Left forelimb (tissue), 1 donor: ENCODE measurements around the gene CREB5.

ENCODE experiments used
- DNase-seq: peaks from one replicate; pipeline ENCODE4 v3.0.0-alpha.2; 2018; ENCODE audit warnings: low spot score

The CREB5 gene

DNA sequence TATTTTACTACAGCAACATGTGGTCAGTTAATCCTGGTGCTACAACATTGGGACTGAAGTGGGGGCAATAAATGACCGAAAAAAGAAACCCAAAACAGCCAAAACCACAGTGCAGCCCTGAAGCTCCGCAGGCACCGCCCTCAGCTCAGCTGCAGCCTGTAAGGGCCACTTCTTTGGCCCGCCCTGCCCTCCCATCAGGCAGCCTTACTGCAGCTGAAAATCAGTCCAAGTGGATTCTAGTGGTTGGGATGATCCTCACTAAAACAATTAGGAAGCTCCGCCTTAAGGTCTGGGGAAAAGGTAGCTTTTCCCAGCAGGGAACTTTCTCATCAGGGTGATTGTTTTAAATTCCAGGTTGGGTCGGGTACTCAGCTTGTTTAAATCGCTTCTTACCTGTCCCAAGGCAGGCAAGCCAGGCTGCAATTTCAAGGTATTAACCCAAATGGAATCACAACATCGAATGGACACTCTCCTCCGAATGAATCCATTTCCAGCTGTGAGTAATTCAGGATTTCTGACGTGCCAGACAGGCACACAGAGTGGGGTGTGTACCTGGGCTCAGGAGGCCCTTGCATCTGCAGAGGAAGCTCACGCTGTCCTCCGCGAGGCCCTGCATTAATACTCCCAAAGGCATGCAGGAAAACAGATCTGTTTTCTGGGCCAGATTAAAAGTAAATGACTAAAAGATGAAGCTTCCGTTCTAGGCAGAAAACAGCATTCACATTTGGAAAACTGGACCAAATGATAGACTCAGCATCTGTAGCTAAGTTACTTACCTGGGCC, 104.3 kb downstream of the CREB5 start:
- DNase-seq, result no peak

DNA sequence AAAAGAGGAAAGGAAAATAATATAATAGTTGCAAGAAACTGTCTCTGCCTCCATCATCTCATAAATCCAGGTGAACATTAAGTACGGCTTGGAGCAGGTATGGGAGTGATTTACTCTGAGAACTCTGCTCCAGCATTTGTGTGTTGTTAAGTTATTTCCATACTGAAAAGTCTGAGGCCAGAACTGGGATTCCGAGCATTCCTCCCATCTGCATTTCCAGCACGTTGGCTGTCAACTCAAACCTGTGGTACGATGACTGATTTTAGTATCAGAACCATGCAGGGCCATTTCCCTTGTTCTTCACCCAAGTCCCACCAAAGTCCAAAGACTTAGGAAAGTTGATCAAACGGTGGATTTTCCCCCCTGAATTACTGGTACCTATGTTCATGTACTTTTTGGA, 104.9 kb downstream of the CREB5 start:
- DNase-seq, result no peak

DNA sequence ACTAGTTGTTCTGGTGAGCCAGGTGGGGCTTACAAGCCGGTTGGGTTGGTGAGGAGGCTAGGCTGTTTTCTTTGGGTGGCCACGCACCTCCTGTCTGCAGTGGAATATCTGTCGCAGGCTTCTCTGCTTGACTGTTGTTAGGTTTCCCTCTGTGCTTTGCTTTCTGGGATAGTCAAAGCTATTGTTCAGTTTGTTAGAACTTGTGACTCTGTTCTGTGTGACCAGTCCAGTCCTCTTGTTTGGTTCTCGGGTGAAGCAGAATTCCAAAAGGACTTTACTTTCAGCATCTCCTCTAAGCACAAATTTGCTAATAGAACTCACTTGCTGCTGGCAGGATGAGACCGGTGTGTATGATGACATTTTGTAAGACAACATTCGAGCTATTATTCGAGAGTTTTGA, 105.3 kb downstream of the CREB5 start:
- no peak for DNase-seq

DNA sequence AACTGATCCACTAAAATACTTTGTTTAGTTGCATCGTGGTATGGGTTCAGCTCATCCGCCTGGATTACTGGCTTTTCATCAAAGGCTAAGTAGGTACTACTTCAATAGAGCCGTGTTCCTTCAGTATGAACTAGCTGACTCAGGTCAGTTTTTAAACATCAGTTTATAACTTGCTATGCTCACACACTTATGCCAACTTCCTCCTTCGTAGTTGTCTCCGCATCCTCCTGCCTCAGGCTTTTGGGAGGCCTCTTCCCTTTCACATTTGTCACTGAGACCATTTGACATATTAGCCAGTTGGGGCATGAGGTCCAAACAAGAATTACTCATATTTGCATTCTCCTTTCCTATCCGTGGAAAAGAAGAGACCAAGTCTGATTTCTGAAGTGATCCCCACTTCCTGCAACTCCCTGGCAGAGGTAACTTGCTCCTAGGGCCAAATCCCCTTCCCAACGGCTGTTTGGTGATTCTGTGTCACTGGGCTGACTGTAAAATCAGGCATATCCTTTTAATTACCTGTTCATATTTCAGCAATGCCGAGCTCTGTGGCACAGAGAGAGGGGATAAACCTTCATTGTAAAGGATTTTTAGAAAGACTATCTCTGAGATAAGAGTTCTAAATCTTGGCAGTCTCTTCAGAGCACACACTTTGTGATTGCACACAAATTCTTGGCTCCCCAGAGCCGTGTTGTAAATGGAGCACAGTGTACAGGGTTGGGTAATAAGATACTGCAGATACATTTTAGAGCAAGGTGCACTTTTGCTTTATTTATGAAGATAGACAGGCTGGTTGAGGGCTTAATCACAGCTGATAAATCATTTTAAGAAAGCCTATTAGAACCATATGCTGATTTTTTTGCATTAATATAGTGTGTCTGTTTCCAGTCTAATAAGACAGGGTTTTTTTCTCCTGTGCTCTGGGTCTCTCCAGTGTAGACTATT, 108.0 kb downstream of the CREB5 start:
- DNase-seq, result no peak

DNA sequence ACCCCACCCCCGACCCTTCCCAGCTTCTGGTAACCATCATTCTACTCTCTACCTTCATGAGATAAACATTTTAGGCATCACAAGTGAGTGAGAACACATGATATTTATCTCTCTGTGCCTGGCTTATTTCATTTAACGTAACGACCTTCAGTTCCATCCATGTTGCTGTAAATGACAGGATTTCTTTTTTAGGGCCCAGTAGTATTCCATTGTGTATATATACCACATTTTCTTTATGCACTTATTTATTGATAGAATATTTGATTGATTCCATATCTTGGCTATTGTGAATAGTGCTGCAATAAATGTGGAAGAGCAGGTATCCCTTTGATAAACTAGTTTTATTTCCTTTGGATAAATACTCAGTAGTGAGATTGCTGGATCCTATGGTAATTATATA, 112.7 kb downstream of the CREB5 start:
- no peak for DNase-seq

DNA sequence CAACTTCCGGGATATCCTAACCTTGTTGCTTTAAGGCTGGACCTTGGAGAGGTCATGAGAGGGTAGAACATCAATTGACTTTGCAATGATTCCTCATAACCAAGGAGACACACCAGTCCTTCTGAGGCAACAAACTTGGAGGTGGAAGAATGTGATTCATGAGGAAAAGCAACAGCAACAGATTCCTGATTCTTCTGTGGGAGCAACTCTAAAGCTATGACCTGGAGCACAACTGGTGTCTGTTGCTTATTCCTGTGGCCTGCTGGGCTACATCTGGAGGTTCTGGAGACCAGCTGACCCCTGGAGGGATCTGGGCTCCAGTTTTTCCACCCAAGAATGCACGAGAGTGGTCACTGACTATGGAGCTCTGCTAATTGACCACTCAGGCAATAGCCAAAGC, 116.6 kb downstream of the CREB5 start:
- no peak for DNase-seq

DNA sequence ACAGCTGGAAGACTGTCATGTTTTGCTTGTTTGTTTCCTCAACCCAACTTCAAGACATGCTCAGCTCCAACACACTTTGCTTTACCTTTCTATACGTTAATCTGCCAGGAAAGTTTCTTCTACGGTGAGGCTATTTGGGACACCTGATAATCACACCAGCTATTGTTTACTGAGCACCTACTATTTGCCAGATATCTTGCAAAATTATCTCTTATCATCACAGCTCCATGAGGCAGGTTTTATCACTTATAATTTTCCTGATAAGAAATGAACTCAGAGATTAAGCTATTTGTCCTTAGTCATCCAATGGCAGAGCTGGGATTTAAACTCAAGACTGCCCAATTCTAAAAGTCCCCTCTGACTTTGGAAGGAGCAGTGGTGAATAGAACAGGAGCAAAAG, 117.4 kb downstream of the CREB5 start:
- no peak for DNase-seq

DNA sequence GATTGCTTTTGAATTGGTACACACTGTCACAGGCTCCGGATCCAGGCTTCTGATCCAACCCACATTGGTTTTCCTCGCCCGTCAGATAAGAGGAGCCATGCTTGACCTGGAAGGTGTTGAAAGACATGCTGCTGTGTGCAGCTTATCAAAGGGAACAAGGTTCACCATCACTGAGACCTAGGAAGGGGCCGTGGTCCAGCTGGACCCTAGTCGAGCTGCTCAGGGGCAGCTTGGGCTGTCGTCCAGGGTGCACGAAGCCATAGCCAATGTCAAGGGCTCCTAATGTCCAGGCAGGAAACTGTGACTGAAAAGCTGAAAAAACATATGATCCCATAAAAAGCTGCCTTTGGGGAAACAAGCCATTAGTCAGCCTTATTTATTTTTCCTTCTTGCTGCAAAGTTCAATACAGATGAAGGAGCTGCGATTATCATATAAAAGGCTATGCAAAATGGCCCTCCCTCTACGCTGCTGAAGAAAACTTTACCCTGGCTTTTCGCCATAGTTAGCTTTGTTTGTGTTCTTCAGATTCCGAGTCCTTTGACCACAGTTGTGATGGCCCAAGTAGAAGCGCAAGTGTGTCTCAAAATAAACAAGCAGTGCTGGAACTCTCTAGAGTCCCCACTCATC, 118.0 kb downstream of the CREB5 start:
- no peak for DNase-seq

DNA sequence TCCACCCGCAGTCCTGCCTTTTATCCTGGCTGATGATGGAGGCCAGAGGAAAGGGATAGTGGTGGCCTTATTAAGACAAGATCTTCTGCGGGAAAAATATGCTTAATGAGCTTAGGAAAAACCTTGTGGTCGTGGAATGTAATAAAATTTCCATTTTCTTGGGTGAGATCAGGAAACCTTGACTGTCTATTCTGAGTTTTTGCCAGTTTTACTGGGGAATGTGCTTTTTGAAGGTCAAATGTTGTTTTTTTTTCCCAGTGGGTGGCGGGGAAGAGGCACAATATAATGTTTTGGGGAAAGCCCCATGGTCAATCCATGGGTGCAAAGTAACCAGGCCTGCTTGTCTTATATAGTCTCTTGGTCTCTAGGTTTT, 118.5 kb downstream of the CREB5 start:
- no peak for DNase-seq

DNA sequence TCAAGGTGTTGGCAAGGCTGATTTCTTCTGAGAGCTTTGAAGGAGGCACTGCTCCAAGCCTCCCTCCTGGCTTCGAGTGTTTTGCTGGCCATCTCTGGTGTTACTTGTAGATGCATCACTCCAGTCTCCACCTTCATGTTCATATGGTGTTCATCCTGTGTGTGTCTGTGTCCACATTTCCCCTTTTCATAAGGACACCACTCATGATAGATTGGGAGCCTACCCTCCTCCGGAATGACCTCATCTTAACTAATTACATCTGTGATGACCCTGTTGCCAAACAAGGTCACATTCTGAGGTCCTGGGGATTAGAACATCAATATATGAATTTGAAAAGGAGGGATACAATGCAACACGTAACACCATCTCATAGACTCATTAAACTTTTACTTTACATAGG, 119.0 kb downstream of the CREB5 start:
- DNase-seq, result no peak

DNA sequence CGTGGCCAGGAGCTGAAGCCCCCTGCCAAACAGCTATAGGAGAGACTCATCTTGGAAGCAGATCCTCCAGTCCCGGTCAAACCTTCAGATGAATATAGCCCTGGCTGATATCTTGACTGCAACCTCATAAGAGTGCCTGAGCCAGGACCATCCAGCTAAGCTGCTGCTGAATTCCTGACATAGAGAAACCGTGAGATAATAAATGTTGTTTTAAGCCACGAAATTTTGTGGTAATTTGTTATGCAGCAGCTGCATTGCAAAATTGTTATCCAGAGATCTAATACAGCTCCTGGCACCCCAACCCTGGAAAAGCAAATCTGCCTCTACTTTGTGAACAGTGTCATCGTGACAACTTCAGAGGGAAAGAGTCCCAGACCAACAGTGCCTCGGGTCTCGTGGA, 119.9 kb downstream of the CREB5 start:
- DNase-seq, result no peak

DNA sequence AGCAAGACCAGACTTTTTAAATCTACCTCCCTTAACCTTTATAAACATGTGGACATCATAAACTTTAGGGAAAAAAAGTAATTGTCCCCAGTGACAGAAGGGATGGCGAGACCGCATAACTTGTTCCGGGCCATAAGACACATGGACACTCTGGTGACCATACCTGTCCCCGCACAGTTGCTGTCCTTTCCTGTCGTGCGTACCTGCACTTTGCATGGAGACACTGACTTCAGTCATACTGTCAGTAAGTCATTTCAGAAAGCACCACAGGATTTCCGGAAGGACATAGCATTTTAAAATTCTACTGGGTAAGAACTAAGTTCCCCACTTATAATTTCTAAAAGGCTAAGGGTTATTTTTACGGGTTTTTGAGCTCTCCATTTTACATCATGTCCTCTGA, 120.9 kb downstream of the CREB5 start:
- DNase-seq, result no peak

DNA sequence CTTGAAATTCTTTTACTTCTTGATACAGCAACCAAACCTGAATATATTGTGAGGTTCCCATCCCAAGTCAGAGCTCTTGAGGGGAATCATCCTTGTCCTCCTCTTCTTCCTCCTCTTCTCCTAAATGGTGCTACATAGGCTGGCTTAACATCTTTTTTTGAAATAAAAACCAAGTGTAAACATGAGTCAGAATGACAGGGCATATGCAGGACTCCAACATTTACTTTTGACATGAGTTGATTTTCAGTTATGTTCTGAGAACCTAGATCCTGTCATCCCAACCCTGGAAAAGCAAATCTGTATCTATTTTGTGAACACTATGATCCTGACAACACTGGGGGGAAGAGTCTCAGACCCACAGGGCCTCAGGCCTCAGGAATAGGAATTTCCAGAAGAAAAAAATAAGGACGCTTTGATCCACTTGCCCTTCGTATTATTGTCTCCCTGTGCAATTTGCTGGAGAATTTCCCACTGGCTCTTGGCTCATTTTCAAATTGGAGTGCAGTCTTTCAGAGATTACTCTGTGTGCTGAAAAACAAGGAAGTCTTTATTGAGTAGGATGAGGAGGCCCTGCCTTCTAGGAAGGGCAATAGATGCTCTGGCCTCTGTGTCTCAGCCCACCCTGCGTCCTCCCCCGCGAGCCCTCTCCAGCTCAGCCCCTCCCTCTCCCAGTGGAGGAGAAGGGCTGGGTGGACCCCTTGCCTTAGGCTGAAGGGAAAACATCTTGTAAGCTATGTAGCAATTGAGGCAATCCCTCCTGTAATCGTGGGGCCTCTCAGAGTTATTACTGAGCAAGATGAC, 121.6 kb downstream of the CREB5 start:
- DNase-seq, result no peak

DNA sequence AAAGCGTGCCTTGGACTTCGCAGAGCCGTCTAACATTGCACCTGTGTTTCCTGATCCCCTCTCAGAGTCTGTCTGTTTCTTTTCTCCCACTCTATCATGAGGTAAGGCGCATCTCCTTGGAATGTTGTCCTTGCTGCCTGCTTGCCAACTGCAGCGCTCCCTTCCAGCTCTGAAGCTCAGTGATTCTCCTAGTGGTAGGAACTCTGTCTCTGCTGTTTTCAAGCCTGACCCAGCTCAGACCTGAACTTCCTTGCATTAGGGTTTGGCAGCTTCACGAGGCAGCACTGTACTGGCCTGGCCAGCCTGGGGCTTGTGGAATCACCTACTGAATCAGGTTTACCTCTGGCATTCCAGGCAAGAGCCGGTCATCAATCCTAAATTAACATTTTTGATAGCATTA, 123.9 kb downstream of the CREB5 start:
- DNase-seq, result no peak

DNA sequence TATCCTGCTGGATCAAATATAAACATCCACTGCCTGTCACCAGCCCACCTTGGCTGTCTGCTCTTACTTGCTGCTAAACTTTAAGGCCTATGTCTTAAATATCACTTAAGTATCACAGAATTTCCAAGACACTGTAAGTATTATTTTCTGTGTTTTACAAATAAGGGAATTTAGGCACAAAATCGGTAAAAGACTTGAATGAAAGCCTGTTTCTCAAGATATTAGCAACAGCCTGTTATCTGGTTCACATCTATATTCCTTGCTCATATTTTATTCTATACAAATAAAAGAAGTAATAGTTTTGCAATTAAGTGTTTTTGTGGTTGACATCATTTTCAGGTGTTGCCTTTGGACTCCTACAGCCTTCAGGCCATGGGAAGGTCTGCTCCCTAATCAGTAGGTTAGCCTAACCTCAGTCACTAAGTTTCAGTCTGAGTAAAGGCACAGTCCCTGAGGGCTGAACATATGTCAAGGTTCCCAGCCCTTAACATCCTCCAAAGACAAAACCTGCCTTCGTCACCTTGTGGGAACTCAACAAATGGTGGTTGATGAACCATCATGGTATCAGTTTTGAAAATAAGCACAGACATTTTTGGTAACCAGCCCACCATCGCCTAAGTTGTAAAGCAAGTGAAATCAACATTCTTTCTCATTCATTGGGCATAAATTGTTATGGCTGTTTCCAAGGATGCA, 127.1 kb downstream of the CREB5 start:
- DNase-seq, result no peak

DNA sequence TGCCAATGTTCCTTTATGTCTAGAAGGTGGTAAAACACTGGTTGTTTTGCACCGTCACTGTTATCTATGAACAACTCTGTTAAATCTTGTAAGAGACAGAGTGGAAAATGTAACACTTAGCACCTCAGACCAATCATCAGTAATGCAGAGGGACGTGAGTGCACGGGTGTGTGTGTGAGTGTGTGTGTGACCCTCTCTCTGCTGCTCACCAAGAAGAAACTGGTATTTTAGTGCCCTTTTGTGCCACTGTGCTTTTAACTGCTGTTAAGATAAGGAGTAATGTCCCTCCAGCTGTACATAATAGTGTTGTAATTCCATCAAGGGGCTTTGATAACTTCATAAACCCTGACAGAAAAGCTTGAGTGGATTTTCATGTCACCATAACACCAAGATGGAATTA, 130.1 kb downstream of the CREB5 start:
- no peak for DNase-seq

DNA sequence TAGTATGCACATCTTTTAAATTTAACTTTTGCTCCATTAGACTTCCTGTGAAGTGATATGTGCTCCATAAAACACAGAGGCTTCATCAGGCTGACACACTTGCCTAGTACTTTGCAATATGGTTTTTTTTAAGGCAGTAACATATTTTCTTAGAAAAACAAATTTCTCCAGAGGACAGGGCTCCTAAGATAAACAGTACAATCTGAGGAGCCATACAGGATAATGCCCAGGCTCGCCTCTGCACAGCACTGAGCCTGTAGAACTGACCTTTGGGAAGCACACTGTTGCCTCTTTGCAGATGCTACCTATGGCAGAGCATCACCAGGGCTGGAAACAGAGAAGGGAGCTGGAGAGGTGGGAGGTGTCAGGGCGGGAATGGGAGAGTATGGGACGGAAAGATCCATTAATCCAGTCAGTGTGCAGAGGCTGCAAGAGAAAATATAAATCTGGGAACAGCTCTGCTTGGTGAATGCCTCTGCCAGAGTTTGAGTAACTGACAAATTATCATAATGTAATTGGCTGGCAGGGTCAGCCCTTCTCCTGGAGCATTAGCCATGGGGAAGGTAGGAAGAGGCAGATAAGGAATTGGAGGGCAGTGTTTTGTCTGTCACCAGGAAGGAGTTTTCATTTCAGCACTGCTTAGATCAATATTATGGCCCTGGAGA, 132.3 kb downstream of the CREB5 start:
- no peak for DNase-seq

DNA sequence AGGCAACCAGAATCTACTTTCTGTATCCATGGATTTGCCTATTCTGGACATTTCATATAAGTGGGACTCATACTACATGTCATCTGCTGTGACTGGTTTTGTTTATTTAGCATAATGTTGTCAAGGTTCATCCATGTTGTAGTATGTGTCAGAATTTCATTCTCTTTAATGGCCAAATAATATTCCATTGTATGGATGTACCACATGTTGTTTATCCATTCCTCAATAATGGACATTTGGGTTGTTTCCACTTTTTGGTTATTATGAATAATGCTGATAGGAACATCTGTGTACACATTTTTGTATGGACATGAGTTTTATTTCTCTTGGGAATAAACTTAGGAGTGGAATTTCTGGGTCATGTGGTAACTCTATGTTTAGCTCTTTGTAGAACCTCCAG, 133.7 kb downstream of the CREB5 start:
- DNase-seq, result no peak

DNA sequence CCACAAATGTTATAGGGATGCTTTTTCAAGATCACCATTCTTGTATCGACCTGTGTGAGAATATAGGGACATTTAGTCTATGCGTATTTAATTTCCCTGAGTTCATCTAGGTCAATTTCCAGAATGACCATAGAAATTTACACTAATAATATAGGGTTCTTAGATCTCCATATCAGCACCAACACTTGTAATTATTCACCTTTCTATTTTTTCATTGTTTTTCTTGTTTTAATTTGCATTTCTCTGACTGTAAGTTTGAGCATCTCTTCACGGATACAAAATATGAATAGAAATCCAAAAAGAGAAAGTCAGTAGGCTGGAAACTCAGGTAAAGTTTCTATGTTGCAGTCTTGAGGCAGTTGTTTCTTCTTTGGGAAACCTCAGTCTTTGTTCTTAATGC, 134.8 kb downstream of the CREB5 start:
- DNase-seq, result no peak

DNA sequence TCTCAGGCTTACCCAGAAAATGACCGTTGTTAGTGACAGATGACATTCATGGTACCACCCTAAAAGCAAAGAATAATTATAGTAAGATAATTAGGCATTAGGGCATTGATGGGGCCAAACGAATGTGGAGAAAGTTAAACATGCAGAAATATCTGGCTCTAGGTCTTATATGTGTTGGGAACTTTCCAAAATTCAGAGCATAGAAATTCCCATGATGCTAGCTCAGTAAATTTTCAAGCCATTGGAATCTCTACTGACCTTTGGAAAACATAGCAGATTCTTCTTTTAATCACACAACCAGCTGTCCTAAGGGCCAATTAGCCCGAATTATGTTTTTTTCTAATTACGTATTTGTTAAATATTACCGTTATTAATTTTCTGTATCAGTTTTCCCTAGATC, 136.1 kb downstream of the CREB5 start:
- DNase-seq, result no peak

DNA sequence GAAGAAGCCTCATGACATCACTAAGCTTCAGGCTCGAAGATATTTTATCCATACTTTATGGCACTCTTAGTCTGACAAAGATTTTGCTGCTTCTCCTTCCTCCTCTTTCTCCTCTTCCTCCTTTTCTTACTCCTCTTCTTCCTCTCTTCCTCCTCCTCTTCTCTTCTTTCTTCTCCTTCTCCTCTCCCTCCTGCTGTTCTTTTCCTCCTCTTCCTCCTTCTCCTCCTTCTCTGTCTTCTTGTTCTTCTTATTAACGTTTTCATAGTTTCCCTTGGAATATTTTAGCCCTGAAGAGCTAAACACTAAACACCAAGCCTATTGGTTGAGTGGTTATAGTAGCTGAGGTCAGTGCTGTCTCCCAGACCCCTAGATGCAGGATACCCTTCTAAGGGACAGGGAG, 137.7 kb downstream of the CREB5 start:
- no peak for DNase-seq
